Osteoblast (primary cell): ENCODE measurements around the gene CAMK1. TPM values are rescaled to one million over a fixed set of nuclear protein-coding genes. Genes with fewer than 3 reads are reported as not detected.

Experiments
- DNase-seq: peaks from one replicate; pipeline ENCODE4 v3.0.0; 2011; ENCODE audit warnings: low spot score, mixed read lengths; ENCODE audit not compliant: insufficient read length; ENCODE audit errors: missing footprints
- H2AFZ ChIP-seq: 2 replicates; pipeline ENCODE4 v1.6.0; 2011; ENCODE audit warnings: mild to moderate bottlenecking, low read length
- H3K27ac ChIP-seq: 2 replicates; pipeline ENCODE4 v1.5.1; 2011; ENCODE audit warnings: mild to moderate bottlenecking, low read depth, low read length, moderate library complexity
- H3K27me3 ChIP-seq: 2 replicates; pipeline ENCODE4 v1.6.0; 2012; ENCODE audit warnings: mild to moderate bottlenecking, control low read depth, inconsistent platforms, low read length, moderate library complexity; ENCODE audit not compliant: insufficient read depth
- H3K36me3 ChIP-seq: 2 replicates; pipeline ENCODE4 v1.5.1; 2011; ENCODE audit warnings: mild to moderate bottlenecking, low read length, control low read depth, moderate library complexity; ENCODE audit not compliant: insufficient read depth
- H3K4me1 ChIP-seq: 2 replicates; pipeline ENCODE4 v1.5.1; 2011; ENCODE audit warnings: mild to moderate bottlenecking, low read length, control low read depth, moderate library complexity; ENCODE audit not compliant: insufficient read depth
- H3K4me2 ChIP-seq: 2 replicates; pipeline ENCODE4 v1.6.0; 2011; ENCODE audit warnings: mild to moderate bottlenecking, low read length; ENCODE audit not compliant: insufficient read depth
- H3K4me3 ChIP-seq: fragments of 200-600 bp; sonication (generic); 3 replicates; pipeline ENCODE4 v1.5.1; 2012; ENCODE audit warnings: mild to moderate bottlenecking, low read length, inconsistent platforms; ENCODE audit not compliant: insufficient read depth
- H3K79me2 ChIP-seq: 2 replicates; pipeline ENCODE4 v1.6.0; 2012; ENCODE audit warnings: mild to moderate bottlenecking, low read length, control low read depth, inconsistent platforms; ENCODE audit not compliant: insufficient read depth
- H3K9me3 ChIP-seq: 2 replicates; pipeline ENCODE4 v1.5.1; 2011; ENCODE audit warnings: low read depth, low read length, control low read depth
- H4K20me1 ChIP-seq: 2 replicates; pipeline ENCODE4 v1.6.0; 2012; ENCODE audit warnings: mild to moderate bottlenecking, low read length, control low read depth; ENCODE audit not compliant: insufficient read depth
- total RNA-seq: library from RNA; depleted of rRNA; stranded (reverse); fragments of >200 nt; gene quantifications from 2 replicates; pipeline ENCODE4 v1.2.3, GENCODE V29; 2012
- TF ChIP-seq, protein P1 (sequence below): IDR thresholded peaks from 2 replicates; pipeline ENCODE4 v1.5.1; 2011; ENCODE audit warnings: mild to moderate bottlenecking, low read depth, low read length, moderate library complexity; ENCODE audit errors: extremely low read depth

The CAMK1 gene
- total RNA-seq, 1 donor = 22.1 TPM

DNA sequence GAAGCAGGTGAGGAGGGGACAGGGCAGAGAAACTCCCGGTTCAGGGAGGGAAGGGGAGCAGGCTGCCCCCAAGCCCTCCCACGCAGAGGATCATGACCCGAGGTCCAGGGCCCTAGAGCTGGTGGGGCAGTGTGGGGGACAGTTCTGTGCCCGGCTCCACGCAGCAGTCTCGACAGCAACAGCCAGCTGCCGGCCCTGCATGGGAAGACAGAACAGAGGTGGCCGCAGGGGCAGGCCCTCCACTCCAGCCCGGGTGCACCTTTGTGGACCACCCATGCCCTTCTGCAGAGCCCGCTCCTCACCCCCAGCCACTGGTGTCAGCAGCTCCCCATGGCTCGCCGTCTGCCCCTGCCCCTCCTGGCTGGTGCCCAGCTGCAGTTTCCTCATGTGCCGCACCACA is 12.3 kb downstream of the CAMK1 start:
- peaks cover 37% of the 10 kb centered on the region for H3K36me3 ChIP-seq
- no peaks in the 10 kb centered on the region for H3K27me3 ChIP-seq
- no peaks in the 10 kb centered on the region for H3K9me3 ChIP-seq
- TF ChIP-seq, protein P1, sequence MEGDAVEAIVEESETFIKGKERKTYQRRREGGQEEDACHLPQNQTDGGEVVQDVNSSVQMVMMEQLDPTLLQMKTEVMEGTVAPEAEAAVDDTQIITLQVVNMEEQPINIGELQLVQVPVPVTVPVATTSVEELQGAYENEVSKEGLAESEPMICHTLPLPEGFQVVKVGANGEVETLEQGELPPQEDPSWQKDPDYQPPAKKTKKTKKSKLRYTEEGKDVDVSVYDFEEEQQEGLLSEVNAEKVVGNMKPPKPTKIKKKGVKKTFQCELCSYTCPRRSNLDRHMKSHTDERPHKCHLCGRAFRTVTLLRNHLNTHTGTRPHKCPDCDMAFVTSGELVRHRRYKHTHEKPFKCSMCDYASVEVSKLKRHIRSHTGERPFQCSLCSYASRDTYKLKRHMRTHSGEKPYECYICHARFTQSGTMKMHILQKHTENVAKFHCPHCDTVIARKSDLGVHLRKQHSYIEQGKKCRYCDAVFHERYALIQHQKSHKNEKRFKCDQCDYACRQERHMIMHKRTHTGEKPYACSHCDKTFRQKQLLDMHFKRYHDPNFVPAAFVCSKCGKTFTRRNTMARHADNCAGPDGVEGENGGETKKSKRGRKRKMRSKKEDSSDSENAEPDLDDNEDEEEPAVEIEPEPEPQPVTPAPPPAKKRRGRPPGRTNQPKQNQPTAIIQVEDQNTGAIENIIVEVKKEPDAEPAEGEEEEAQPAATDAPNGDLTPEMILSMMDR = no peak
- no peak overlapping the region for H2AFZ ChIP-seq
- no peak for DNase-seq
- no peaks in the 10 kb centered on the region for H3K4me1 ChIP-seq
- no peak overlapping the region for H3K27ac ChIP-seq
- no peaks in the 10 kb centered on the region for H3K79me2 ChIP-seq
- no peak overlapping the region for H3K4me2 ChIP-seq
- no peak overlapping the region for H3K4me3 ChIP-seq
- no peaks in the 10 kb centered on the region for H4K20me1 ChIP-seq

DNA sequence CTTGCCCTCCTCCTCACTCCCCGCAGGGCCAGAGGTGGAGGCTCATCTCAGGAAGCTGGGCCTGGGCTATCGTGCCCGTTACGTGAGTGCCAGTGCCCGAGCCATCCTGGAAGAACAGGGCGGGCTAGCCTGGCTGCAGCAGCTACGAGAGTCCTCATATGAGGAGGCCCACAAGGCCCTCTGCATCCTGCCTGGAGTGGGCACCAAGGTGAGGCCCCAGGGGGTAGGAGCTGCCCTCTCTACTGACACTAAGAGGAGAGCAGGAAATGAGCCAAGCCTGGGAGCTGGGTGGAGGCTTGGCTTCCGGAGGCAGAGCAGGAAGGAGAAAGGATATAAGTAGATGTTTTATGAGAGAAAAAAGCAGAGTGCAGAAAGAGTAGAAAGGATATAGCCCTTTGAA is 15.1 kb downstream of the CAMK1 start:
- Histone ChIP-seq H3K79me2 (peaks cover 16% of the 10 kb centered on the region), H3K4me3 (no peak overlapping the region), H3K27ac (no peak overlapping the region), H3K9me3 (no peaks in the 10 kb centered on the region), H4K20me1 (no peaks in the 10 kb centered on the region), H2AFZ (no peak overlapping the region), H3K4me2 (no peak overlapping the region), H3K4me1 (peaks cover 15% of the 10 kb centered on the region), H3K36me3 (peaks cover 32% of the 10 kb centered on the region), H3K27me3 (no peaks in the 10 kb centered on the region)
- TF ChIP-seq, protein P1 = no peak
- no peak for DNase-seq

- no peak for DNase-seq
- H3K36me3 ChIP-seq = peaks cover 39% of the 10 kb centered on the region
These were observed 19.0 kb downstream of the CAMK1 start for GRCh38 chr3:9750556-9751411.

More at GRCh38 chr3:9750556-9751411, 19.0 kb downstream of the CAMK1 start:
- Histone ChIP-seq H3K4me3 (peak overlapping the region; percentile 79), H3K9me3 (no peaks in the 10 kb centered on the region), H3K79me2 (peaks cover 19% of the 10 kb centered on the region), H3K27me3 (no peaks in the 10 kb centered on the region), H3K4me1 (peaks cover 37% of the 10 kb centered on the region), H3K27ac (peak overlapping the region; percentile 21), H3K4me2 (peak overlapping the region; percentile 92), H2AFZ (peak overlapping the region; percentile 93), H4K20me1 (no peaks in the 10 kb centered on the region)
- TF ChIP-seq, protein P1 = no peak
